Left ventricle myocardium inferior (tissue), 1 donor: Measurements from ENCODE around the gene TCERG1L. TPM values are rescaled to one million over a fixed set of nuclear protein-coding genes. Genes with fewer than 3 reads are reported as not detected.

Source experiments
- DNase-seq: peaks from one replicate; pipeline ENCODE4 v3.0.0-alpha.2; 2020
- H3K27ac ChIP-seq: fragments of 200-600 bp; replicated peaks from 2 replicates; pipeline ENCODE4 v1.8.0; 2021
- H3K27me3 ChIP-seq: fragments of 200-600 bp; 2 replicates; pipeline ENCODE4 v1.8.0; 2021; ENCODE audit warnings: low read depth
- H3K36me3 ChIP-seq: fragments of 200-600 bp; 2 replicates; pipeline ENCODE4 v1.8.0; 2021
- H3K4me1 ChIP-seq: fragments of 200-600 bp; 2 replicates; pipeline ENCODE4 v1.8.0; 2021
- H3K4me3 ChIP-seq: fragments of 200-600 bp; 2 replicates; pipeline ENCODE4 v1.8.0; 2021; ENCODE audit warnings: mild to moderate bottlenecking, moderate library complexity
- H3K9me3 ChIP-seq: fragments of 200-600 bp; replicated peaks from 2 replicates; pipeline ENCODE4 v1.8.0; 2021
- CTCF ChIP-seq: fragments of 200-600 bp; IDR thresholded peaks from 2 replicates; pipeline ENCODE4 v1.8.0; 2021; ENCODE audit warnings: antibody characterized with exemption, mild to moderate bottlenecking, borderline replicate concordance
- intact Hi-C: fragments of 100-400 bp; cut with micrococcal nuclease; formaldehyde crosslinking; loops from one replicate; pipeline ENCODE4 v1.11.0; 2022
- total RNA-seq: library from RNA; stranded (reverse); fragmentation: NEBNext Ultra II Directional; extraction: Animal tissue kit (Norgen Biotek cat#: 25700); gene quantifications from one replicate; pipeline ENCODE4 v1.2.1, GENCODE V29; 2021
- donor health status: DM: no; HTN: yes; CAD: no; lungs with severe emphysema.

The TCERG1L gene
- total RNA-seq, 1 donor from 2014 or later = not detected

GRCh38 chr10:131231323-131231964, 80.1 kb downstream of the TCERG1L start:
- Histone ChIP-seq H3K27me3 (peaks cover 47% of the 10 kb centered on the region), H3K27ac (no peak overlapping the region), H3K4me3 (no peak overlapping the region), H3K4me1 (no peaks in the 10 kb centered on the region), H3K9me3 (peaks cover 22% of the 10 kb centered on the region), H3K36me3 (no peaks in the 10 kb centered on the region)
- no peak for DNase-seq
- TF ChIP-seq CTCF = no peak
- intact Hi-C loops = no loop called here

GRCh38 chr10:131230641-131231322, 80.7 kb downstream of the TCERG1L start:
- no peak overlapping the region for H3K4me3 ChIP-seq
- H3K36me3 ChIP-seq = no peaks in the 10 kb centered on the region
- peaks cover 22% of the 10 kb centered on the region for H3K9me3 ChIP-seq
- H3K27me3 ChIP-seq = peaks cover 40% of the 10 kb centered on the region
- H3K27ac ChIP-seq = no peak overlapping the region
- TF ChIP-seq CTCF = no peak
- intact Hi-C loops = no loop called here
- H3K4me1 ChIP-seq = no peaks in the 10 kb centered on the region
- DNase-seq = no peak

GRCh38 chr10:131230166-131230565, 81.4 kb downstream of the TCERG1L start:
- H3K27me3 ChIP-seq = peaks cover 37% of the 10 kb centered on the region
- intact Hi-C loops = no loop called here
- peaks cover 22% of the 10 kb centered on the region for H3K9me3 ChIP-seq
- no peak for TF ChIP-seq CTCF
- H3K36me3 ChIP-seq = no peaks in the 10 kb centered on the region
- H3K4me3 ChIP-seq = no peak overlapping the region
- no peaks in the 10 kb centered on the region for H3K4me1 ChIP-seq
- DNase-seq = no peak
- H3K27ac ChIP-seq = no peak overlapping the region

- TF ChIP-seq CTCF = no peak
- Histone ChIP-seq H3K4me3 (no peak overlapping the region), H3K27me3 (peaks cover 41% of the 10 kb centered on the region), H3K4me1 (no peaks in the 10 kb centered on the region), H3K27ac (no peak overlapping the region), H3K36me3 (no peaks in the 10 kb centered on the region), H3K9me3 (peaks cover 7% of the 10 kb centered on the region)
- DNase-seq = no peak
- intact Hi-C loops = no loop called here
Measured at GRCh38 chr10:131227163-131227740, 84.3 kb downstream of the TCERG1L start.

GRCh38 chr10:131226446-131227162, 84.9 kb downstream of the TCERG1L start:
- Histone ChIP-seq H3K4me3 (no peak overlapping the region), H3K27ac (no peak overlapping the region), H3K36me3 (no peaks in the 10 kb centered on the region), H3K27me3 (peaks cover 41% of the 10 kb centered on the region), H3K4me1 (no peaks in the 10 kb centered on the region), H3K9me3 (peaks cover 7% of the 10 kb centered on the region)
- no peak for TF ChIP-seq CTCF
- no peak for DNase-seq
- intact Hi-C loops = no loop called here
